ENCODE measurements around the gene FOXO4. TPM values are rescaled to one million over a fixed set of nuclear protein-coding genes. Genes with fewer than 3 reads are reported as not detected.

Gene FOXO4
- total RNA-seq (2016; rRNA removed; fragmentation: Illumina TruSeq; extraction: Trizol) (4.6 and 5.7 TPM in 2 replicates), polyA plus RNA-seq (2011; rRNA removed) (5.1 and 9.3 TPM in 2 replicates), polyA minus RNA-seq (2011; rRNA and poly(A)+ RNA removed; ENCODE audit: low replicate concordance) (12.4 and 27.0 TPM in 2 replicates), Bru-seq, nascent RNA (percentile 51 among the genes with signal in this experiment), BruChase-seq, experiment 1, labeled RNA remaining after a 6-hour chase (percentile 70 among the genes with signal in this experiment), BruChase-seq, experiment 2, labeled RNA remaining after a 2-hour chase (percentile 58 among the genes with signal in this experiment)
- 0.30 and 1.5 TPM in 2 replicates for total RNA-seq (2016; cell fraction: cytosol; rRNA removed; fragmentation: Illumina TruSeq; extraction: Trizol; ENCODE audit: low read depth)
- 4.6 and 5.7 TPM in 2 replicates for total RNA-seq (2016; cell fraction: insoluble cytoplasmic fraction; rRNA removed; fragmentation: Illumina TruSeq; extraction: Trizol)
- total RNA-seq (2016; cell fraction: membrane; rRNA removed; fragmentation: Illumina TruSeq; extraction: Trizol) = 3.1 TPM in 2 replicates
- 2.4 and 2.8 TPM in 2 replicates for total RNA-seq (2016; cell fraction: nucleus; rRNA removed; fragmentation: Illumina TruSeq; extraction: Trizol)
- 6.1 and 8.2 TPM in 2 replicates for polyA plus RNA-seq (2011; cell fraction: cytosol; rRNA removed)
- 14.5 and 16.7 TPM in 2 replicates for polyA plus RNA-seq (2011; cell fraction: nucleus; rRNA removed)
- polyA plus RNA-seq (2012) = 13.5 and 14.3 TPM in 2 replicates
- polyA plus RNA-seq (2016; cell fraction: cytosol; fragmentation: Illumina TruSeq; extraction: Trizol; ENCODE audit: low read depth) = 0.55 and 0.83 TPM in 2 replicates
- polyA plus RNA-seq (2016; cell fraction: insoluble cytoplasmic fraction; fragmentation: Illumina TruSeq; extraction: Trizol; ENCODE audit: low read depth) = 5.2 and 5.4 TPM in 2 replicates
- polyA plus RNA-seq (2016; cell fraction: membrane; fragmentation: Illumina TruSeq; extraction: Trizol; ENCODE audit: low read depth) = 2.1 and 2.8 TPM in 2 replicates
- polyA plus RNA-seq (2016; cell fraction: nucleus; fragmentation: Illumina TruSeq; extraction: Trizol; ENCODE audit: insufficient read depth, low read depth) = 6.1 and 6.7 TPM in 2 replicates
- 5.9 and 7.5 TPM in 2 replicates for polyA minus RNA-seq (2011; cell fraction: cytosol; rRNA and poly(A)+ RNA removed)
- 0.77 and 1.6 TPM in 2 replicates for polyA minus RNA-seq (2011; cell fraction: nucleus; rRNA and poly(A)+ RNA removed)
- long read RNA-seq, experiment 1, partial matches to known transcripts = 0 of 1 reads
- long read RNA-seq, experiment 1, other reads (novel, unspliced or antisense) = 1 of 1 reads
- long read RNA-seq, experiment 2, transcript FOXO4-202 (3 exons, 3,301 nt) = major isoform, 8 of 25 reads
- long read RNA-seq, experiment 2, partial matches to known transcripts = 3 of 25 reads
- long read RNA-seq, experiment 2, other reads (novel, unspliced or antisense) = 14 of 25 reads

GRCh38 chrX:71095555-71095980 is at the start of gene FOXO4:
Gene FOXO4, plus strand, starts transcription at chrX:71095851. Its CDS starts 678 bp downstream, at chrX:71096529.
- CTCF ChIA-PET (ENCODE audit: low intra/inter-chr PET ratio, low total read pairs) = no interaction called here
- intact Hi-C loops (cut with micrococcal nuclease; ENCODE audit: unreplicated experiment) = loop anchor here (5.0 kb wide), 1 partner anchor 87 kb away; no protein-coding TSS in a partner anchor
- 2% methylated on average over 20 of the region's 29 CpGs for WGBS (ENCODE audit: low lambda C conversion rate)
- no peak for TF ChIP-seq ISX (CRISPR knock-in tag; conservative IDR thresholded peaks at IDR 0.05)
- TF ChIP-seq, protein P1, sequence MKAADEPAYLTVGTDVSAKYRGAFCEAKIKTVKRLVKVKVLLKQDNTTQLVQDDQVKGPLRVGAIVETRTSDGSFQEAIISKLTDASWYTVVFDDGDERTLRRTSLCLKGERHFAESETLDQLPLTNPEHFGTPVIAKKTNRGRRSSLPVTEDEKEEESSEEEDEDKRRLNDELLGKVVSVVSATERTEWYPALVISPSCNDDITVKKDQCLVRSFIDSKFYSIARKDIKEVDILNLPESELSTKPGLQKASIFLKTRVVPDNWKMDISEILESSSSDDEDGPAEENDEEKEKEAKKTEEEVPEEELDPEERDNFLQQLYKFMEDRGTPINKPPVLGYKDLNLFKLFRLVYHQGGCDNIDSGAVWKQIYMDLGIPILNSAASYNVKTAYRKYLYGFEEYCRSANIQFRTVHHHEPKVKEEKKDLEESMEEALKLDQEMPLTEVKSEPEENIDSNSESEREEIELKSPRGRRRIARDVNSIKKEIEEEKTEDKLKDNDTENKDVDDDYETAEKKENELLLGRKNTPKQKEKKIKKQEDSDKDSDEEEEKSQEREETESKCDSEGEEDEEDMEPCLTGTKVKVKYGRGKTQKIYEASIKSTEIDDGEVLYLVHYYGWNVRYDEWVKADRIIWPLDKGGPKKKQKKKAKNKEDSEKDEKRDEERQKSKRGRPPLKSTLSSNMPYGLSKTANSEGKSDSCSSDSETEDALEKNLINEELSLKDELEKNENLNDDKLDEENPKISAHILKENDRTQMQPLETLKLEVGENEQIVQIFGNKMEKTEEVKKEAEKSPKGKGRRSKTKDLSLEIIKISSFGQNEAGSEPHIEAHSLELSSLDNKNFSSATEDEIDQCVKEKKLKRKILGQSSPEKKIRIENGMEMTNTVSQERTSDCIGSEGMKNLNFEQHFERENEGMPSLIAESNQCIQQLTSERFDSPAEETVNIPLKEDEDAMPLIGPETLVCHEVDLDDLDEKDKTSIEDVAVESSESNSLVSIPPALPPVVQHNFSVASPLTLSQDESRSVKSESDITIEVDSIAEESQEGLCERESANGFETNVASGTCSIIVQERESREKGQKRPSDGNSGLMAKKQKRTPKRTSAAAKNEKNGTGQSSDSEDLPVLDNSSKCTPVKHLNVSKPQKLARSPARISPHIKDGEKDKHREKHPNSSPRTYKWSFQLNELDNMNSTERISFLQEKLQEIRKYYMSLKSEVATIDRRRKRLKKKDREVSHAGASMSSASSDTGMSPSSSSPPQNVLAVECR (CRISPR knock-in tag; IDR thresholded peaks at IDR 0.05; ENCODE audit: borderline replicate concordance) = peak; percentile 31; the same call in 1 of the 2 replicates
- TF ChIP-seq, protein P2, sequence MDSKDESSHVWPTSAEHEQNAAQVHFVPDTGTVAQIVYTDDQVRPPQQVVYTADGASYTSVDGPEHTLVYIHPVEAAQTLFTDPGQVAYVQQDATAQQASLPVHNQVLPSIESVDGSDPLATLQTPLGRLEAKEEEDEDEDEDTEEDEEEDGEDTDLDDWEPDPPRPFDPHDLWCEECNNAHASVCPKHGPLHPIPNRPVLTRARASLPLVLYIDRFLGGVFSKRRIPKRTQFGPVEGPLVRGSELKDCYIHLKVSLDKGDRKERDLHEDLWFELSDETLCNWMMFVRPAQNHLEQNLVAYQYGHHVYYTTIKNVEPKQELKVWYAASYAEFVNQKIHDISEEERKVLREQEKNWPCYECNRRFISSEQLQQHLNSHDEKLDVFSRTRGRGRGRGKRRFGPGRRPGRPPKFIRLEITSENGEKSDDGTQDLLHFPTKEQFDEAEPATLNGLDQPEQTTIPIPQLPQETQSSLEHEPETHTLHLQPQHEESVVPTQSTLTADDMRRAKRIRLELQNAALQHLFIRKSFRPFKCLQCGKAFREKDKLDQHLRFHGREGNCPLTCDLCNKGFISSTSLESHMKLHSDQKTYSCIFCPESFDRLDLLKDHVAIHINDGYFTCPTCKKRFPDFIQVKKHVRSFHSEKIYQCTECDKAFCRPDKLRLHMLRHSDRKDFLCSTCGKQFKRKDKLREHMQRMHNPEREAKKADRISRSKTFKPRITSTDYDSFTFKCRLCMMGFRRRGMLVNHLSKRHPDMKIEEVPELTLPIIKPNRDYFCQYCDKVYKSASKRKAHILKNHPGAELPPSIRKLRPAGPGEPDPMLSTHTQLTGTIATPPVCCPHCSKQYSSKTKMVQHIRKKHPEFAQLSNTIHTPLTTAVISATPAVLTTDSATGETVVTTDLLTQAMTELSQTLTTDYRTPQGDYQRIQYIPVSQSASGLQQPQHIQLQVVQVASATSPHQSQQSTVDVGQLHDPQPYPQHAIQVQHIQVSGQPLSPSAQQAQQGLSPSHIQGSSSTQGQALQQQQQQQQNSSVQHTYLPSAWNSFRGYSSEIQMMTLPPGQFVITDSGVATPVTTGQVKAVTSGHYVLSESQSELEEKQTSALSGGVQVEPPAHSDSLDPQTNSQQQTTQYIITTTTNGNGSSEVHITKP (CRISPR knock-in tag; IDR thresholded peaks at IDR 0.05; ENCODE audit: low read depth) = no peak
- no peak for TF ChIP-seq ZNF782 (CRISPR knock-in tag; IDR thresholded peaks at IDR 0.05; ENCODE audit: borderline replicate concordance)
- no peak for TF ChIP-seq SETDB1 (CRISPR knock-in tag; IDR thresholded peaks at IDR 0.05; ENCODE audit: borderline replicate concordance)
- no peak for TF ChIP-seq ZNF337 (CRISPR knock-in tag; IDR thresholded peaks at IDR 0.05; ENCODE audit: borderline replicate concordance, low read depth)
- no peak for TF ChIP-seq ZC3H4 (CRISPR knock-in tag; IDR thresholded peaks at IDR 0.05; ENCODE audit: borderline replicate concordance)
- TF ChIP-seq RFX1 (IDR thresholded peaks at IDR 0.05) = no peak

More at GRCh38 chrX:71095555-71095980, at the start of gene FOXO4:
- in situ Hi-C loops (cut with HindIII; ENCODE audit: extremely low pct_ligation_motif_present, low pct_unique_long_range_greater_than_20kb) = no loop called here
- DNase-seq (ENCODE audit: low spot score) (peak; percentile 75), ATAC-seq (peak; percentile 93), FAIRE-seq (peak; percentile 80)
- peak within 1 kb of the TSS; percentile 83 for H3K4me2 ChIP-seq (ENCODE audit: low read depth, low read length)
- no peaks in the 10 kb centered on the region for H4K20me1 ChIP-seq (ENCODE audit: insufficient read depth, low read length)
- H3K27ac ChIP-seq (ENCODE audit: extremely low read length, insufficient read depth, low read length) = peak within 1 kb of the TSS; percentile 45
- H2AFZ ChIP-seq (ENCODE audit: low read length) = peak within 1 kb of the TSS; percentile 78
- H3K27me3 ChIP-seq (ENCODE audit: control insufficient read depth in 1 of 2, insufficient read depth in 2 of 2, low read length in 2 of 2) = no peaks in the 10 kb centered on the region; a peak in 1 of 5 replicates
- POLR2A ChIA-PET = interaction anchor here (1.4 kb wide), 1 partner anchor 23 kb away, joined by 6 read pairs; the partner anchor contains the start of gene MED12
- H3K36me3 ChIP-seq (replicated peaks in 1 of 2; ENCODE audit: control insufficient read depth in 1 of 2, insufficient read depth in 2 of 2, low read length in 2 of 2) = no peaks in the 10 kb centered on the region
- no TSS peak for BruUV-seq (replicated peaks)
- no peaks in the 10 kb centered on the region for H3K79me2 ChIP-seq (ENCODE audit: insufficient read depth, low read length)
- H3K9me3 ChIP-seq (ENCODE audit: low read length) = no peaks in the 10 kb centered on the region
- peak within 1 kb of the TSS; percentile 66 for H3K9ac ChIP-seq (ENCODE audit: insufficient read depth, low read depth, low read length)
- peak within 1 kb of the TSS; percentile 66 to 75 (median 73) for H3K4me3 ChIP-seq (replicated peaks in 1 of 3; ENCODE audit: insufficient read depth in 1 of 3, low read depth in 2 of 3, low read length in 3 of 3)
- peaks cover 29% of the 10 kb centered on the region for H3K4me1 ChIP-seq (ENCODE audit: insufficient read depth, low read length)

Measured in HepG2 (cell line).